Femur (tissue), 1 donor: Measurements from ENCODE around the gene TRAF3.
"Not testable (repeated sequence)": the region's sequence is repeated elsewhere in the genome, so short reads cannot be mapped to it uniquely, and the experiment has no call there.

Experiments used
- DNase-seq: peaks from one replicate; pipeline ENCODE4 v3.0.0-alpha.2; 2017

Gene TRAF3

DNA sequence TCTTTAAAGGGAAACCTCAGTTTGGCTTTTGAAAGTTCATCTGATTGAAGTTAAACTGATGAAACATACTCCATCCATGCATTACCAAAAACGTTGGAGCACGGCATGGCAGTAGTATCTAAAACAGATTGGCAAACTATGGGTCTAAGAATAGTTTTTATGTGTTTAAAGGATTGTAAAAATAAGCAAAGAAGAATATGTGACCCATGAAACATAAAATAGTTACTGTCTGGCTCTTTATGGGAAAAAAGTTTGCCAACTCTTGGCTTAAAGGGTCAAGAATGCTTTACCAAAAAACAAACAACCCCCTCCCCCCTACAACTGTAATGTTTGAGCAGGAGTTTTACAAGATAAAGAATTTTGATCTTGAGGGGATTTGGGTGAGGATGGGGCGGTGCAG is 32.6 kb downstream of the TRAF3 start:
- no peak for DNase-seq

DNA sequence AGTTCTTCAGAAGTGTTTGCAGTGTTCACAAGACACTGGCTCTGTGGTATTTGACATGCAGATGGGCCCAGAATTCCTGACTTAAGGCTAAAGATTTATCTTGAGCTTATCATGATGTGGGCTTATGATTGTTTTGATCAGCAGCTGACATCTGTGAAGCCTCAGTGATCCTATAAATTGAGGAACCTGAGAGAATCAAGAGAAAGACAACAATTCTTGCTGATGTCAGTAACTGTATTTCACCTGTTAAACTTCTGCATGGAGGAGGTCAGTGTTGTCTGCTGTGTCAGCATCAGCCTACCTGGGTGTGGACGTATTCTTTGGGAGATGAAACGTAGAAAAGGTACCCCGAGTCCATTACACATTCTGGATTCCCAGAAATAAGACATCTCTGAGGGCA is 33.3 kb downstream of the TRAF3 start:
- no peak for DNase-seq

DNA sequence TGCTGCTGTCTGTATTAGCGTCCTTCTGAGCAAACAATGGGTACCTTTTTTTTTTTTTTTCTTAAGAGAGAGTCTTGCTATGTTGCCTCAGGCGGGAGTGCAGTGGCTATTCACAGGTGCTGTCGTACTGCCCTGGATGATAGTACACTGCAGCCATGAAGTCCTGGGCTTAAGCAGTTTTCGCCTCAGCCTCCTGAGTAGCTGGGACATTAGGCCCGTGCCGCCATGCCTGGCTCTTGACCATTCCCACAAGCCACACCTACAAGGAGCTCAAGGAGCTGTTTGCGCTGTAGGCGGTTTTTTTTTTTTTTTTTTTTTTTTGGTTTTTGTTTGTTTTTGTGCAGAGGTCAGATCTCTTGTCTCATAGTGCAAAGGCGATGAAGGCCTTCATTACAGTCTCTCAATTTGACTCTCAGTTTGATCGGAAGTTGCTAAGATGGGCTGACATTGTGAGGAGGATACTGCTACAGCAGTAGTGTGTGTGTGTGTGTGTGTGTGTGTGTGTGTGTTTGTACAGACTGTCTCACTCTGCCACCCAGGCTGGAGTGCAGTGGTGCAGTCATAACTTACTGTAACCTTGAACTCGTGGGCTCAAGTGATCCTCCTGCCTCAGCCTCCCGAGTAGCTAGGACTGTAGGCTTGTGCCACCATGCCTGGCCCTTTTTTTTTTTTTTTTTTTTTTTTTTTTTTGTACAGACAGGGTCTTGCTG is 34.2 kb downstream of the TRAF3 start:
- no peak for DNase-seq

DNA sequence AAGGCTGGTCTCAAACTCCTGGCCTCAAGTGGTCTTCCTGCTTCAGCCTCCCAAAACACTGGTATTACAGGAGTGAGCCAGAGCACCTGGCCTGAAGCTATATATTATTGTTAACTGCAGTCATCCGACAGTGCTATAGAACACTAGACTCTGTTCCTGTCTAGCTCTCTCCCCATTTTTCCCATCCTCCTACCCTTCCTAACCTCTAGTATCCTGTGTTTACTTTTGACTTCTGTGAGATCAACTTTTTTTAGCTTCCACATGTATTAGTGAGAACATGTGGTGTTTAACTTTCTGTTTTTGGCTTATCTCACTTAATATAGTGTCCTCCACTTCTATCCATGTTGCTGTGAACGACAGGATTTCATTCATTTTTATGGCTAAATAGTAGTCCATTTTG is 34.7 kb downstream of the TRAF3 start:
- DNase-seq = no peak

DNA sequence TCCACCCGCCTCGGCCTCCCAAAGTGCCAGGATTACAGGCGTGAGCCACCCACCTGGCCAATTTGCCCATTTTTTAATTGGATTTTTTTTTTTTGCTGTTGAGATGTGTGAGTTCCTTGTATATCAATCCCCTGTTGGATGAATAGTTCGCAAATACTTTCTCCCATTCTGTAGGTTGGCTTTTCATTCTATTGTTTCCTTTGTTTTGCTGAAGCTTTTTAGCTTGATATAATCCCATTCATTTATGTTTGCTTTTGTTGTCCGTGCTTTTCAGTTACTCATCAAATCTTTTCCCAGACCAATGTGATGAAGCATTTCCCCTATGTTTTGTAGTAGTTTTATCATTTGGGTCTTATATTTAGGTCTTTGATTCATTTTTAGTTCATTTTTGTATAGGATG is 36.4 kb downstream of the TRAF3 start:
- no peak for DNase-seq

DNA sequence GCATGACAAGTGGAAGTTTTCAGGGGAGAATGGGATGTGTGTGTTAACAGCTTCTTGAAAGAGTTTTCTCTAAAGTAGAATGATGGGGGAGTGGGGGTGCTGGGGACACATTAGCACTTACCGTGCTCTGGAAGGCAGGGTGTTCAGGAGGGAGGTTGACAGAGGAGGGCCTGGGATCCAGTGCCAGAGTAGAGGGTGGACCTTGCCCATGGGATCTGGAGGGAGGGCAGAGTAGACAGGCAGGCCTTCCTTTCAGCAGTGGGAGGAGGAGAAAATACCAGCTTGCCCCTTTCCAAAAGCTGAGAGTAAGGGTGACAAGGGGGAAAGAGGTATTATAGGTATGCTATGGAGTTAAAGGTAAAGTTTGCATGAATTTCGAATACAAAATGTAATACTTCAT is 40.1 kb downstream of the TRAF3 start:
- no peak for DNase-seq

- DNase-seq = no peak
Measured at GRCh38 chr14:102817942-102818940, 41.0 kb downstream of the TRAF3 start.

- no peak for DNase-seq
Measured at GRCh38 chr14:102819176-102819628, 42.0 kb downstream of the TRAF3 start.

GRCh38 chr14:102819747-102820330 is 42.6 kb downstream of the TRAF3 start:
- no peak for DNase-seq

DNA sequence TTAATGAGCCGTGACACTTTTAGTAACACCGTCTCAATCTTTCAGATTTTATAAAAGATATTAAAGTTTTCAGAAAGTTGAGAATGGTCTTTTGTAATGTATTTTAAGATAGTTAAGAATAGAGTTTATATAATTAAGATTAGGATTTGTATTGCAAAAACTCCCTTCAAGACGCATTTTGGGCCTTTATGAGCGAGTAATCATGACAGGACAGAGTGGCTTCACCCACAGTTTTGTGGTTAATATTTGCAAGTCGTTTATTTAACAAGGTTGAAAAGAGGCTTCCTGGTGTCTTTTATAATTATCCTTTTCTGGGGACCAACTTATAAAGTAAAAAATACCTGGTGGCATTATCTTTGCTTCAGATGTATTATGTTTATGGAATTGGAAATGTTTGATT is 44.0 kb downstream of the TRAF3 start:
- DNase-seq = no peak

- DNase-seq = no peak
Measured at GRCh38 chr14:102822311-102822863, 45.1 kb downstream of the TRAF3 start.

GRCh38 chr14:102822887-102823286 is 45.6 kb downstream of the TRAF3 start:
- not testable (repeated sequence) for DNase-seq

GRCh38 chr14:102823546-102823945 is 46.3 kb downstream of the TRAF3 start:
- no peak for DNase-seq

GRCh38 chr14:102824832-102825231 is 47.6 kb downstream of the TRAF3 start:
- DNase-seq = no peak

DNA sequence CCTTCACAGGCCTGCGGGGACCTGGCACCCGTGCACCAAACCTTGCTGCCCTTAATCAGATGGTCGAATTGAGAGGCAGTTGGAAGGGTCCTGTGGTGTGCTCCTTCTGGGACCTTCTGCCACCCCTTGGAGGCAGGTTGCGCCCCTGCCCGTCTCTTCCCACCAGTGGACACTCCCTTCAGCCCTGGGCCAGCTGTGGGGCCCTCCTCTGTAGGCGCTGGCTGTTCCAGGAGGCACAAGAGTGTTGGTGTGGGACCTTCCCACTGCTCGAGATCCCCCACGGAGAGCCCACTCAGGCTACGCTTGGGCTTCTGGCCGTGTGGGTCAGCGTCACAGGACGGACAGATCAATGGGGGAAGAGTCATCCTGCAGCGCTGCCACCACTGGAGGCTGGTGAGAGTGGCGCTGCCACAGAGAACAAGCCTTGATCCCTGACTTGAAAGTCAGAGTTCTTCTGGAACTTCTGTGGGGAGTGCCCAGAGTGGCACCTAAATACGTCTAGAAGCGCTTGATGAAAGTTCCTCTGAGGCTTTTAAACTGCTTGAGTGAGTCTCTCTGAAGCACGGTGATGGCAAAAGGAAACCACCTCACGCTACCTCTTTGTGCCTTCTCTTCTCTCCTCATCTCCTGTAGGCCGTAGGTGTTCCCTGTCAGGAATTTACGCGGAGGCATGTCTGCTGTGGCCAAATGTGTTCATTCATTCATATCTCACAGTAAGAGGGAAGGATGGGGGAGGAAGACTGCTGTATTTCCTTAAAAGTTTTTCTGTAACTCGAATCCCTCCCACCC is 48.3 kb downstream of the TRAF3 start:
- no peak for DNase-seq

GRCh38 chr14:102826161-102826560 is 48.9 kb downstream of the TRAF3 start:
- no peak for DNase-seq

DNA sequence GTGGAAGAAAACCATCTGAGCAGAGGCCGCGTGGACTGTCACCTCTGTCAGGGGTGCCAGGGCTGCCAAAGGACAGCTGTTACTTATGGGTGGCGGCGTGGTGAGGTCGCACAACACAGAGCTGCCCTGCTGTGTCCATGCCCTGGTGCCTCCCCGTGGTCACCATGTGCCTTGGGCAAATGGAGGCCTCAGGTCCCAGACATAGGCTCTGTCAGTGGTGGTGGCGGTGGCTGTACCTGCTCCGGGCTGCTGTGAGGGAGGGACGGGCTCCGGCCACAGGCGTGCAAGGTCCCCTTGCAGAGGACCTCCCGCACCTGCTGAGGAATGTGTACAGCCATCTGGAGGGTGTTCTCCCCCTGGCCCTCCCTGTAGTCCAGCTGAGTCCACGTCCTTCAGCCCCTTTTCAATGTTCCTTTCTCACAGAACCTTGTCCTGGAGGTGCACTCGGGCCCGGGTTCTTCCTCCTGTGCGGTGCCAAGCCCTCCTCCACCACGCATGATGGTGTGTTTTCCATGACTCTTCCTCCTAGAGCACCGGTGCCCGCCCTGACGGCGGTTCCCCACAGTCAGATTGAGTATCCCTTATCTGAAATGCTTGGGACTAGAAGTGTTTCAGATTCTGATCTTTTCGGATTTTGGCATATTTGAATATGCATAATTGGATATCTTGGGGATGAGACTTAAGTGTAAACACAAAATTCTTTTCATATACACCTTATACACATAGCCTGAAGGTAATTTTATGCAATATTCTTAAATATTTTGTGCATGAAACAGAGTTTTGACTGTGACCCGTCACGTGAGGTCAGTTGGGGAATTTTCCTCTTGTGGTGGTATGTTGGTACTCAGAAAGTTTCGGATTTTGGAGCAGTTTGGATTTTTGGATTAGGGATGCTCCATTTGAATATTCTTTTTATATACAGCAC is 49.8 kb downstream of the TRAF3 start:
- DNase-seq = no peak

- DNase-seq = no peak
Measured at GRCh38 chr14:102827716-102828115, 50.5 kb downstream of the TRAF3 start.

GRCh38 chr14:102828151-102828550 is 50.9 kb downstream of the TRAF3 start:
- no peak for DNase-seq

DNA sequence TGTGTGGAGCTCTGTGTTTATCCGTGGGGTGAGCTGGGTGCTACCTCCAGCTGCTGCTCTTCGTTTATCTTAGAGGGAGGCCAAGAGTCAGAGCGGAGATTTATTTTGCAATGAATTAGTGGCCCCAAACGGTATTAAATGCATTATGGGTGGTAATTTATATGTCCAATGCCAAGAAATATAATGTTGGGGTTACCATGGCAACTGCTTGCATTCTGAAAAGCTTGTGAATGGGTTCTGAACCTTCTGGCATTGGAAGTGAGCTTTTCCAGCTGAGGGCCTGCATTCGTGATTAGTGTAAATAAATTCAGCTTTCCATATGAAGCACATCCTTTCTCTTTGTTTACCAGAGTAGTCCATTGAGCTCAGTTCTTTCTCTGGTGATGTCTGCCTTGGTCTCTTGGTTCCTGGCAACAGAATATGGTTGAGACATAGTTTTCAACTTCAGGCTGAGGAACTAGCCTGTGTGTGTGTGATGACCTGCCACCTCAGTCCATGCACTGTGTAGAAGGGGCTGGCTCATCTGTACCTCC is 51.8 kb downstream of the TRAF3 start:
- no peak for DNase-seq

DNA sequence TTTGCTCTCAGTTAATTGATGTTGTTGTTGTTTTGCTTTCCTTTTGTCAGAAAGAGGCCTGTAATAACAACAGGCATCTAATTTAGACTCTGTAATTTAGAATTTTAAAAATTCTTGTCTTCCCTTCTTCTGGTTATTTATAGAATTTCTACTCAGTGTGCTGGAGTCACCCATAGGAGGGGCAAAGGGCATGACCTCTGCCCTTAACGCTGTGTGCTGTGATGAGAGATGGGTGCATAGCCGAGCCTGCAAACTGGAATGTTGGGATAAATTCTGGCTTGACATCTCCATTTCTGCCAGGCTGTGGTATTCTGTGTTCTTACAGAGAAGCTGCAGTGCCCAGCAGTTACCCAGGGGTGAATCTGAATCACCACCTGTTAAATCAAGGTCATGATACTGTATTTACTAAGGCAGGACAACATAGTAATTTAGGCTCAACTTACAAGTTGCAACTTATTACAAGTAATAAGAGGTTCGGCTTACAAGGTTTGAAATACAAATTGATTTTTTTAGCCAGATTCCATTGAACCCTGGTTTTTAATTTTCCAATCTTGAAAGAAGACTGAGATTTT is 53.3 kb downstream of the TRAF3 start:
- no peak for DNase-seq
